ENCODE measurements around the gene PEX11G. TPM values are rescaled to one million over a fixed set of nuclear protein-coding genes. Genes with fewer than 3 reads are reported as not detected.

PEX11G gene
- total and polyA plus RNA-seq, 2 donors = 3.3 to 4.8 TPM

DNA sequence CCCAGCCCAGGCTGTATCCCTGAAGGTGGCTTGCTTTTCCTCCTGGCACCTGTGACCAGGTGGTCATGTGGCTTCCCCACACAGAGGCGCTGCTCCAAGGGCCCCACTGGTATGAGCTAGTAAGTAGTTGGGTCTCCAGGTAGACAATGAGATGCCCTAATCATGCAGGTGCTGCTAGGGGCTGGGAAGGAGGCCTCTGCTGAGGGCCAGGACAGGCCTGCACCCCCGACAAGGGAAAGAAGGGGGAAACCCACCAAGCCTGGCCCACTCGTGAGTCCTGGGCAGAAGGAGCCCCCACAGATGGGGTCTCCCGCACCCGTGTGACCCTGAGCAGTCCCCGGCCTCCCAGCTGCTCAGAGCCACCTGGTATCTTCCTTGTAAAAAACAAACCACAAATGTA lies 13.2 kb downstream of the PEX11G start:
- Histone ChIP-seq H3K27ac (ENCODE audit: low read depth in 1 of 2, low read length in 1 of 2) (no peak overlapping the region), H3K4me3 (ENCODE audit: low read length in 2 of 2) (no peak overlapping the region), H3K4me1 (ENCODE audit: control insufficient read depth in 2 of 2, insufficient read depth in 2 of 2, low read length in 2 of 2) (no peaks in the 10 kb centered on the region), H3K27me3 (ENCODE audit: control insufficient read depth in 2 of 2, insufficient read depth in 1 of 2, low read length in 1 of 2) (no peaks in the 10 kb centered on the region), H3K36me3 (ENCODE audit: control insufficient read depth in 2 of 2, insufficient read depth in 2 of 2, low read length in 1 of 2) (peaks cover 24 to 27% of the 10 kb centered on the region in 2 donors), H3K9me3 (ENCODE audit: control insufficient read depth in 2 of 2, insufficient read depth in 1 of 2, low read length in 1 of 2) (no peaks in the 10 kb centered on the region)
- WGBS = 91% methylated on average over 6 of the region's 6 CpGs
- DNase-seq (ENCODE audit: low read depth in 6 of 9, low spot score in 9 of 9) = no peak

DNA sequence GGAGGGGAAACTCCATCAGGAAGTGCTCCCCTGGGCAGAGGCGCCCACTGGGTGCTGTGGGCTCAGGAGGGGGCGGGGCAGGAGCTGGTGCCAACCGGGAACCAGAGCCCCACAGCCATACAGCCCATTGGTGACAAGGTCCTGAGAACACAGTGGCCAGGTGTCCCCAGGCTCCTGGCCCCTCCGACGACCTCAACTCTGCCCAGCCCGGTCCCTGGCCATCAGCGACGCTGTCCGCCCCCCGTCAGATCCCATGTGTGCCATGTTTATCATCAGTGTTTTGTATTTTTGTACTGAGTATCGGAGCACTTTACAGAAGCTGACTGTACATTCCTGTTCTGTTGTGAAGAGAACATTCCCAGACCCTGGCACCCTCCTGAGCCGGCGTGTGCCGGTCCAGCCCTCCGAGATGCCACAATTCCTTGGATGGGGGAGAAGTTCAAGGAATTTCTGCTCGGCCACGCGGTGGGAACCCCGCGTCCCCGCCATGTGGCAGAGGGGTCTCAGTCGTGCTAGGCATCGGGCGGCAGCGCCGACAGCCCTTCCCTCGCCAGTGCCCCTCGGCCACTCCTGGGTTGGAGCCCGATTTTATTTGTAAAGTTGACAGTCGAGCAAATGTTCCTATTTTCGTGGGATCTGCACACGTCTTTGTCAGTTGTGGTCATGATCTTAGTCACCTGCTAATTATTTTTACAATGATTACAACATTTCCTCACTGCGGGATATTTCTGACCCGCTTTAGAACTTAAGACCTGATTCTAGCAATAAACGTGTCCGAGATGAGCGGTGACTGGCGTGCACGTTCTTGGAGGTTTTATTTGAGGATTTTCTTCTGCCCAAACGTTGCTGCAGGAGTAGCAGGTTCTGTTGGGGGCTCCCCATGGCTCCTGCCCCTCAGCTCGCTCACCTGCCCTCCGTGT lies 16.9 kb downstream of the PEX11G start:
- no peak for DNase-seq (ENCODE audit: low read depth in 6 of 9, low spot score in 9 of 9)
- no peaks in the 10 kb centered on the region for H3K4me1 ChIP-seq (ENCODE audit: control insufficient read depth in 2 of 2, insufficient read depth in 2 of 2, low read length in 2 of 2)
- H3K9me3 ChIP-seq (ENCODE audit: control insufficient read depth in 2 of 2, insufficient read depth in 1 of 2, low read length in 1 of 2) = peaks cover 0 to 2% of the 10 kb centered on the region in 2 donors
- no peak overlapping the region for H3K4me3 ChIP-seq (ENCODE audit: low read length in 2 of 2)
- no peak overlapping the region for H3K27ac ChIP-seq (ENCODE audit: low read depth in 1 of 2, low read length in 1 of 2)
- H3K27me3 ChIP-seq (ENCODE audit: control insufficient read depth in 2 of 2, insufficient read depth in 1 of 2, low read length in 1 of 2) = no peaks in the 10 kb centered on the region
- 96% methylated on average over 42 of the region's 42 CpGs for WGBS
- H3K36me3 ChIP-seq (ENCODE audit: control insufficient read depth in 2 of 2, insufficient read depth in 2 of 2, low read length in 1 of 2) = peaks cover 61 to 62% of the 10 kb centered on the region in 2 donors

DNA sequence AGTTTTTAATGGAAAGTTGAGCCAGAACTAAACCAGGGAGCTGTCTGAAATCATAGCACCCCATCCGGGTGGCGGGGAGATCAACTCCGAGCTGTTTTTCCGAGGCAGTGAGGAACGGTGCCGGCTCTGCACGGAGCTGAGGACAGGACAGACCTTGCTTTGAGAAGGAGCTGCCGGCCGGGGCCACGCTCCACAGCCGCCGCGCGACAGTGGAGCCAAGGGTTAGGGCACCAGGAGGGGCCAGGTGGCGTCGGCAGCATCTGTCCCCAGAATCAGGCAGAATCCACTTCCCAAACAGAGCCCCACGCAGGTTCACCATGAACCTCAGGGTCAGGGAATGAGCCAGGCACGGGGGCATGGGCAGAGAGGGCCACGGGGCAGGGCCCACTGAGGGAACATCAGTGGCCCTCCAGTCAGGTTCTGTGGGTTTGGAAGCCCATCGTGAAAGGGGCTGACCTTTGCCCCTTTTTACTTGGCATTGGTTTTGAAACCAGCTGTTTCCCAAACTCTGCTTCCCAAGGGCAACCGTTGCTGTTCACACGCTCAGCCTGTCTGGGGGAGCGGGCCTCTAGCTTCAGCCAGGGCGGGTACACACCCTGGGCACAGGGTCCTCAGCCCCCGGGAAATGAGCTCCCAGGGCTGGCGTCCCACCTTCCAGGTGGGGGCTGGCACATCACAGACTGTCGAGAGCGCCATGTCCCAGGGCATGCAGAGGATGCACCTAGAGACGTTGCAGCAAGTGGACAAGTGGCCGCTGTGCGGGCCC lies 18.1 kb downstream of the PEX11G start:
- Histone ChIP-seq H3K27ac (ENCODE audit: low read depth in 1 of 2, low read length in 1 of 2) (no peak overlapping the region), H3K36me3 (ENCODE audit: control insufficient read depth in 2 of 2, insufficient read depth in 2 of 2, low read length in 1 of 2) (peaks cover 73 to 74% of the 10 kb centered on the region in 2 donors), H3K4me3 (ENCODE audit: low read length in 2 of 2) (no peak overlapping the region), H3K27me3 (ENCODE audit: control insufficient read depth in 2 of 2, insufficient read depth in 1 of 2, low read length in 1 of 2) (no peaks in the 10 kb centered on the region), H3K4me1 (ENCODE audit: control insufficient read depth in 2 of 2, insufficient read depth in 2 of 2, low read length in 2 of 2) (no peaks in the 10 kb centered on the region), H3K9me3 (ENCODE audit: control insufficient read depth in 2 of 2, insufficient read depth in 1 of 2, low read length in 1 of 2) (peaks cover 0 to 2% of the 10 kb centered on the region in 2 donors)
- no peak for DNase-seq (ENCODE audit: low read depth in 6 of 9, low spot score in 9 of 9)
- WGBS = 98% methylated on average over 31 of the region's 31 CpGs

DNA sequence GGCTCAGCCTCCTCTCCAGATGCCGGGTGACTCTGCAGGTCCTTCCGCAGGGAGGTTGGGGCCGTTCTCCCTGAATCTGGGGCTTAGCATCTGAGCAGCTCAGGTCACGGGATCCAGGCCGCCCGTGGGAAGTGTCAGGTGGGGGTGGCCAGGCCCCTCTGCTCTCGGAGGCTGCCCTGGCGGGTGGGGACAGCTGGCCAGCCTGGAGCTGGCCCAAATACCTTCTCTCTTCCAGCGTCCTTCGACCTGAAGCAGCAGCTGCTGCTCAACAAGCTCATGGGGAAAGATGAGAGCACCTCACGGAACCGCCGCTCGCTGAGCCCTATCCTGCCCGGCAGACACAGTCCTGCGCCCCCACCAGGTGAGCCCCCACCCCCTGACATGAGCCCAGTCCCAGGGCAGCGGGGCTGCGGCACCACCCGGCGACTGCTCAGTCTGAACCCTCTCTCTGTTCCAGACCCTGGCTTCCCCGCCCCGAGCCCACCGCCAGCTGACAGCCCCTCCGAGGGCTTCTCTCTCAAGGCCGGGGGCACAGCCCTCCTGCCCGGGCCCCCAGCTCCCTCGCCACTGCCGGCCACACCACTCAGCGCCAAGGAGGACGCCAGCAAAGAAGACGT lies 19.1 kb downstream of the PEX11G start:
- H3K27me3 ChIP-seq (ENCODE audit: control insufficient read depth in 2 of 2, insufficient read depth in 1 of 2, low read length in 1 of 2) = no peaks in the 10 kb centered on the region
- no peaks in the 10 kb centered on the region for H3K4me1 ChIP-seq (ENCODE audit: control insufficient read depth in 2 of 2, insufficient read depth in 2 of 2, low read length in 2 of 2)
- 97% methylated on average over 31 of the region's 31 CpGs for WGBS
- H3K9me3 ChIP-seq (ENCODE audit: control insufficient read depth in 2 of 2, insufficient read depth in 1 of 2, low read length in 1 of 2) = peaks cover 0 to 2% of the 10 kb centered on the region in 2 donors
- DNase-seq (ENCODE audit: low read depth in 6 of 9, low spot score in 9 of 9) = no peak
- peaks cover 77 to 80% of the 10 kb centered on the region in 2 donors for H3K36me3 ChIP-seq (ENCODE audit: control insufficient read depth in 2 of 2, insufficient read depth in 2 of 2, low read length in 1 of 2)
- H3K4me3 ChIP-seq (ENCODE audit: low read length in 2 of 2) = no peak overlapping the region
- H3K27ac ChIP-seq (ENCODE audit: low read depth in 1 of 2, low read length in 1 of 2) = no peak overlapping the region

DNA sequence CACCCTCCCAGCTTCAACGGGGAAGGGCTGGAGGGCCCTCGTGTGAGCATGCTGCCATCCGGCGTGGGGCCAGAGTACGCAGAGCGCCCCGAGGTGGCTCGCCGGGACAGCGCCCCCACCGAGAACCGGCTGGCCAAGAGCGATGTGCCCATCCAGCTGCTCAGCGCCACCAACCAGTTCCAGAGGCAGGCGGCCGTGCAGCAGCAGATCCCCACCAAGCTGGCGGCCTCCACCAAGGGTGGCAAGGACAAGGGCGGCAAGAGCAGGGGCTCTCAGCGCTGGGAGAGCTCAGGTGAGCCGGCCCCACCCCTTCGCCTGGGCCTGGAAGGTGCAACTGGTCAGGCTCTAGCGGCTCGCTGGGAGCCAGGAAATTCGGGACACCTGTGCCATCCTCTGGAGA lies 20.0 kb downstream of the PEX11G start:
- 96% methylated on average over 24 of the region's 24 CpGs for WGBS

DNA sequence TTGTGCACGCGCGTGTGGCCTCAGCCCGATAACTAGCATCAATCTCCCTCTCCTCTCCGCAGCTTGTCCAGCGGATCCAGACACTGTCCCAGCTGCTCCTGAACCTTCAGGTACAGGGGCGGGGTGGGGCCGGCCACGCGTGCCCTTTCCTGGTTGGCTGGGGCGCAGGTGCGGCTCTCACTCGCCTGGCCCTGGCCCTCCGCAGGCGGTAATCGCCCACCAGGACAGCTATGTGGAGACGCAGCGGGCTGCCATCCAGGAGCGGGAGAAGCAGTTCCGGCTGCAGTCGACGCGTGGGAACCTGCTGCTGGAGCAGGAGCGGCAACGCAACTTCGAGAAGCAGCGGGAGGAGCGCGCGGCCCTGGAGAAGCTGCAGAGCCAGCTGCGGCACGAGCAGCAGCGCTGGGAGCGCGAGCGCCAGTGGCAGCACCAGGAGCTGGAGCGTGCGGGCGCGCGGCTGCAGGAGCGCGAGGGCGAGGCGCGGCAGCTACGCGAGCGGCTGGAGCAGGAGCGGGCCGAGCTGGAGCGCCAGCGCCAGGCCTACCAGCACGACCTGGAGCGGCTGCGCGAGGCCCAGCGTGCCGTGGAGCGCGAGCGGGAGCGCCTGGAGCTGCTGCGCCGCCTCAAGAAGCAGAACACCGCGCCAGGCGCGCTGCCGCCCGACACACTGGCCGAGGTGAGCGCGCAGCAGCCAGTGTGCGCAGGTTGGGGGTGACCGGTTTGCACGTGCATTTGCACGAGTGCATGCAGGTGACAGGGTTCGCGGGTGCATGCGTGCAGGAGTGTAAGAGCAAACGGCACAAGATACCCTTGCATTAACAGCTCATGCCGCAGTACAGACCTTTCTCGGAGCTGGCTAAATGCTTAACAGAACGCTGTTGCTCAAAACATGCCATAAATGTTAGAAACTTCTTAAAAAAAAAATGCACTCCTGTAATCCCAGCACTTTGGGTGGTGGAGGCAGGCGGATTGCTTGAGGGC lies 21.5 kb downstream of the PEX11G start:
- Histone ChIP-seq H3K27ac (ENCODE audit: low read depth in 1 of 2, low read length in 1 of 2) (no peak overlapping the region), H3K4me1 (ENCODE audit: control insufficient read depth in 2 of 2, insufficient read depth in 2 of 2, low read length in 2 of 2) (no peaks in the 10 kb centered on the region), H3K36me3 (ENCODE audit: control insufficient read depth in 2 of 2, insufficient read depth in 2 of 2, low read length in 1 of 2) (peaks cover 93 to 100% of the 10 kb centered on the region in 2 donors), H3K4me3 (ENCODE audit: low read length in 2 of 2) (no peak overlapping the region), H3K27me3 (ENCODE audit: control insufficient read depth in 2 of 2, insufficient read depth in 1 of 2, low read length in 1 of 2) (no peaks in the 10 kb centered on the region), H3K9me3 (ENCODE audit: control insufficient read depth in 2 of 2, insufficient read depth in 1 of 2, low read length in 1 of 2) (peaks cover 0 to 2% of the 10 kb centered on the region in 2 donors)
- WGBS = 98% methylated on average over 86 of the region's 86 CpGs
- no peak for DNase-seq (ENCODE audit: low read depth in 6 of 9, low spot score in 9 of 9)

More for the DNA sequence above, 20.0 kb downstream of the PEX11G start:
- DNase-seq (ENCODE audit: low read depth in 6 of 9, low spot score in 9 of 9) = no peak
- H3K27me3 ChIP-seq (ENCODE audit: control insufficient read depth in 2 of 2, insufficient read depth in 1 of 2, low read length in 1 of 2) = no peaks in the 10 kb centered on the region
- no peak overlapping the region for H3K27ac ChIP-seq (ENCODE audit: low read depth in 1 of 2, low read length in 1 of 2)
- H3K4me1 ChIP-seq (ENCODE audit: control insufficient read depth in 2 of 2, insufficient read depth in 2 of 2, low read length in 2 of 2) = no peaks in the 10 kb centered on the region
- peaks cover 0 to 2% of the 10 kb centered on the region in 2 donors for H3K9me3 ChIP-seq (ENCODE audit: control insufficient read depth in 2 of 2, insufficient read depth in 1 of 2, low read length in 1 of 2)
- no peak overlapping the region for H3K4me3 ChIP-seq (ENCODE audit: low read length in 2 of 2)
- peaks cover 85 to 89% of the 10 kb centered on the region in 2 donors for H3K36me3 ChIP-seq (ENCODE audit: control insufficient read depth in 2 of 2, insufficient read depth in 2 of 2, low read length in 1 of 2)

DNA sequence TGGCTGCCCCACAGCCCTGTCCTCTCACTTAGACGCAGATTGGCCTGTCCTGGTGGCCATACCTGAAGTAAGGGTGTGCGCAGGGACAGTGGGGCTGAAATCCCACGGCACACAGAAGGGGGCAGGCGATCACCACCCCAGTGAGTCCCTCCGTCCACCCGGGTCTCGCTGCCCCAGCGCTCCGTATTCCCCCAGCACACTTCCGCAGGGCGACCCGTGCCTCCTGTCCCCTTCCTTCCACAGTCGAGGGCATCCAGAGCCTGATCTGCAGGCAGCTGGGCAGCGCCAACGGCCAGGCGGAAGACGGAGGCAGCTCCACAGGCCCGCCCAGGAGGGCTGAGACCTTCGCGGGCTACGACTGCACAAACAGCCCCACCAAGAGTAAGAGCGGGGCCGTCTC lies 25.3 kb downstream of the PEX11G start:
- no peaks in the 10 kb centered on the region for H3K4me1 ChIP-seq (ENCODE audit: control insufficient read depth in 2 of 2, insufficient read depth in 2 of 2, low read length in 2 of 2)
- peaks cover 86 to 92% of the 10 kb centered on the region in 2 donors for H3K36me3 ChIP-seq (ENCODE audit: control insufficient read depth in 2 of 2, insufficient read depth in 2 of 2, low read length in 1 of 2)
- no peak for DNase-seq (ENCODE audit: low read depth in 6 of 9, low spot score in 9 of 9)
- no peak overlapping the region for H3K27ac ChIP-seq (ENCODE audit: low read depth in 1 of 2, low read length in 1 of 2)
- peaks cover 0 to 2% of the 10 kb centered on the region in 2 donors for H3K9me3 ChIP-seq (ENCODE audit: control insufficient read depth in 2 of 2, insufficient read depth in 1 of 2, low read length in 1 of 2)
- H3K4me3 ChIP-seq (ENCODE audit: low read length in 2 of 2) = no peak overlapping the region
- no peaks in the 10 kb centered on the region for H3K27me3 ChIP-seq (ENCODE audit: control insufficient read depth in 2 of 2, insufficient read depth in 1 of 2, low read length in 1 of 2)
- 98% methylated on average over 23 of the region's 23 CpGs for WGBS

DNA sequence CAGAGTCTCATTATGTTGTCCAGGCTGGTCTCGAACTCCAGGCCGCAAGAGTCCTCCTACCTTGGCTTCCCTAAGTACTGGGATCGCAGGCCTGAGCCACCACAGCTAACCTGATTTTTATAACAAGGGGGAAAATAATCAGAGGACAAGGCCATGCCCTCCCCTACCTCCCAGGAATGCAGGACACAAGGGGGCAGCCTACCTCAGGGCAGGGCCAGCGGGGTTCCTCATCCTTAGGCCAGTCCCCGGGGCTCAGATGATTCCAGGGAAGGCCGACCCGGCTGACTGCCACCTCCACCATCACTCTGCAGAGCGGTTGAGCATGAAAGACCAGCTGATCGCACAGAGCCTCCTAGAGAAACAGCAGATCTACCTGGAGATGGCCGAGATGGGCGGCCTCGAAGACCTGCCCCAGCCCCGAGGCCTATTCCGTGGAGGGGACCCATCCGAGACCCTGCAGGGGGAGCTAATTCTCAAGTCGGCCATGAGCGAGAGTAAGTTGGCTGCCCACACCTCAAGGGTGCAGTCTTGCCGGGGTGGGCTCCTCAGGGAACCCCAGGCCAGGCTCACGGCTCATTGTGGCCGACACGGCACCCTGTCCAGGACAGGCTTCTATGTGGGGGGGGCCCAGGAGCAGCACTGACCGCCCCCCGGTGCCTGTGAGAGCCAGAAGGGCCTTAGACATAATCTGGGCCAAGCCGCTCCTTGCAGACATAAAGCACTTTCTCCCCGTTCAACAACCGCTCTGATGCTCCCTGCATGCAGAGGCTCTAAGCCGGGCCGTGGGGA lies 26.8 kb downstream of the PEX11G start:
- no peaks in the 10 kb centered on the region for H3K27me3 ChIP-seq (ENCODE audit: control insufficient read depth in 2 of 2, insufficient read depth in 1 of 2, low read length in 1 of 2)
- no peaks in the 10 kb centered on the region for H3K4me1 ChIP-seq (ENCODE audit: control insufficient read depth in 2 of 2, insufficient read depth in 2 of 2, low read length in 2 of 2)
- DNase-seq (ENCODE audit: low read depth in 6 of 9, low spot score in 9 of 9) = no peak
- no peak overlapping the region for H3K4me3 ChIP-seq (ENCODE audit: low read length in 2 of 2)
- H3K36me3 ChIP-seq (ENCODE audit: control insufficient read depth in 2 of 2, insufficient read depth in 2 of 2, low read length in 1 of 2) = peaks cover 88 to 89% of the 10 kb centered on the region in 2 donors
- H3K27ac ChIP-seq (ENCODE audit: low read depth in 1 of 2, low read length in 1 of 2) = no peak overlapping the region
- H3K9me3 ChIP-seq (ENCODE audit: control insufficient read depth in 2 of 2, insufficient read depth in 1 of 2, low read length in 1 of 2) = peaks cover 0 to 1% of the 10 kb centered on the region in 2 donors
- 96% methylated on average over 28 of the region's 28 CpGs for WGBS
